ENCODE measurements around the gene RIPPLY3. TPM values are rescaled to one million over a fixed set of nuclear protein-coding genes. Genes with fewer than 3 reads are reported as not detected.

Gene RIPPLY3
- total and polyA plus RNA-seq, 2 experiments from 2014 or later: 2.5 to 2.8 TPM

DNA sequence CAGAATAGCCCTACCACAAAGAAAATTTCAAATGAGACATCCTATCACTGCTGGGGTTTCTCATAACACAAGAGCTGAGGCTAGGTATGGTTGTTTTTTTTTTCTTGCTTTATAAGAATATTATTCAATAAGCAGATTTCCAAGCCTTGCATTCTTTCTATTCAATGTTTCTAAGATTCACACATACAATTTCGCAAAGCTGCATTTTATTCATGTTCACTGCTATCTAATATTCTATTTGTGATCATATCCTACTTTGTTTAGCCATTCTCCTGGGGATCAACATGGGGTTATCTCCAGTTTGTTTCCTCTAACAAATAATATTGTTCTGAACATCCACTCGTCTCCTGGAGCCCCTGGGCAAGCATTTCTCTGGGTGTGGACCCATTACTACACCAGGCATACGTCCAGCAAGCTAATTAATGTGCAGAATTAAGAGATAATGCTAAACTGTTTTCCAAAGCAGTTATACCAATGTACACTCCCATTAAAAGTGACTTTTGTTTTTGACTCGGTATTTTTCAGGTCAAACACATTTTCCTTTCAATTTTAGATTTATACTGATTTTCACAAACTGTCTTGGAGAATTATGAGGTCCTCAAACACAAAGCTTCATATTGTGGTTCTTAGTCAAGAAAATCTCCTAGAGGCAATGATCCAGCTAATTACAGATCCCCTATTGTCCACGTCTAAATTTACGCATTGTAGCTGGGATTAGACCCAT is 24.4 kb upstream of the RIPPLY3 start:
- no peaks in the 10 kb centered on the region; the same call in 2 of the 3 replicates for H3K36me3 Mint-ChIP-seq (ENCODE audit: low read depth)
- Histone ChIP-seq H3K4me2 (no peak overlapping the region), H4K20me1 (replicated peaks; ENCODE audit: insufficient read depth) (0 out of 2 replicates have a peak, but pooled peaks cover 3% of the 10 kb centered on the region), H3K9me2 (ENCODE audit: insufficient read depth) (no peaks in the 10 kb centered on the region), H2AFZ (no peak overlapping the region), H3K79me2 (replicated peaks; ENCODE audit: insufficient read depth) (no peaks in the 10 kb centered on the region), H3K4me3 (no peak overlapping the region), H3F3A (replicated peaks; ENCODE audit: low read depth) (0 out of 2 replicates have a peak, but pooled peaks cover 3% of the 10 kb centered on the region), H3K27ac (ENCODE audit: low read depth) (no peak overlapping the region), H3K27me3 (ENCODE audit: insufficient read depth) (peaks cover 29% of the 10 kb centered on the region), H3K4me1 (ENCODE audit: insufficient read depth) (peaks cover 6% of the 10 kb centered on the region; the same call in 1 of the 2 replicates), H3K36me3 (ENCODE audit: insufficient read depth) (no peaks in the 10 kb centered on the region)
- TF ChIP-seq, protein P1, sequence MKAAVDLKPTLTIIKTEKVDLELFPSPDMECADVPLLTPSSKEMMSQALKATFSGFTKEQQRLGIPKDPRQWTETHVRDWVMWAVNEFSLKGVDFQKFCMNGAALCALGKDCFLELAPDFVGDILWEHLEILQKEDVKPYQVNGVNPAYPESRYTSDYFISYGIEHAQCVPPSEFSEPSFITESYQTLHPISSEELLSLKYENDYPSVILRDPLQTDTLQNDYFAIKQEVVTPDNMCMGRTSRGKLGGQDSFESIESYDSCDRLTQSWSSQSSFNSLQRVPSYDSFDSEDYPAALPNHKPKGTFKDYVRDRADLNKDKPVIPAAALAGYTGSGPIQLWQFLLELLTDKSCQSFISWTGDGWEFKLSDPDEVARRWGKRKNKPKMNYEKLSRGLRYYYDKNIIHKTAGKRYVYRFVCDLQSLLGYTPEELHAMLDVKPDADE (IDR thresholded peaks at IDR 0.05): no peak
- TF ChIP-seq, protein P2, sequence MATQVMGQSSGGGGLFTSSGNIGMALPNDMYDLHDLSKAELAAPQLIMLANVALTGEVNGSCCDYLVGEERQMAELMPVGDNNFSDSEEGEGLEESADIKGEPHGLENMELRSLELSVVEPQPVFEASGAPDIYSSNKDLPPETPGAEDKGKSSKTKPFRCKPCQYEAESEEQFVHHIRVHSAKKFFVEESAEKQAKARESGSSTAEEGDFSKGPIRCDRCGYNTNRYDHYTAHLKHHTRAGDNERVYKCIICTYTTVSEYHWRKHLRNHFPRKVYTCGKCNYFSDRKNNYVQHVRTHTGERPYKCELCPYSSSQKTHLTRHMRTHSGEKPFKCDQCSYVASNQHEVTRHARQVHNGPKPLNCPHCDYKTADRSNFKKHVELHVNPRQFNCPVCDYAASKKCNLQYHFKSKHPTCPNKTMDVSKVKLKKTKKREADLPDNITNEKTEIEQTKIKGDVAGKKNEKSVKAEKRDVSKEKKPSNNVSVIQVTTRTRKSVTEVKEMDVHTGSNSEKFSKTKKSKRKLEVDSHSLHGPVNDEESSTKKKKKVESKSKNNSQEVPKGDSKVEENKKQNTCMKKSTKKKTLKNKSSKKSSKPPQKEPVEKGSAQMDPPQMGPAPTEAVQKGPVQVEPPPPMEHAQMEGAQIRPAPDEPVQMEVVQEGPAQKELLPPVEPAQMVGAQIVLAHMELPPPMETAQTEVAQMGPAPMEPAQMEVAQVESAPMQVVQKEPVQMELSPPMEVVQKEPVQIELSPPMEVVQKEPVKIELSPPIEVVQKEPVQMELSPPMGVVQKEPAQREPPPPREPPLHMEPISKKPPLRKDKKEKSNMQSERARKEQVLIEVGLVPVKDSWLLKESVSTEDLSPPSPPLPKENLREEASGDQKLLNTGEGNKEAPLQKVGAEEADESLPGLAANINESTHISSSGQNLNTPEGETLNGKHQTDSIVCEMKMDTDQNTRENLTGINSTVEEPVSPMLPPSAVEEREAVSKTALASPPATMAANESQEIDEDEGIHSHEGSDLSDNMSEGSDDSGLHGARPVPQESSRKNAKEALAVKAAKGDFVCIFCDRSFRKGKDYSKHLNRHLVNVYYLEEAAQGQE (IDR thresholded peaks at IDR 0.05; ENCODE audit: unreplicated experiment): no peak
- no peak for TF ChIP-seq ZNF331 (CRISPR knock-in tag; IDR thresholded peaks at IDR 0.05; ENCODE audit: low read depth)
- TF ChIP-seq ZNF114 (CRISPR knock-in tag; IDR thresholded peaks at IDR 0.05): no peak
- no peak for TF ChIP-seq EZH2phosphoT487 (IDR thresholded peaks at IDR 0.05; ENCODE audit: unreplicated experiment)
- TF ChIP-seq EZH2 (IDR thresholded peaks at IDR 0.05; ENCODE audit: low read depth, unreplicated experiment): no peak
- TF ChIP-seq, protein P3, sequence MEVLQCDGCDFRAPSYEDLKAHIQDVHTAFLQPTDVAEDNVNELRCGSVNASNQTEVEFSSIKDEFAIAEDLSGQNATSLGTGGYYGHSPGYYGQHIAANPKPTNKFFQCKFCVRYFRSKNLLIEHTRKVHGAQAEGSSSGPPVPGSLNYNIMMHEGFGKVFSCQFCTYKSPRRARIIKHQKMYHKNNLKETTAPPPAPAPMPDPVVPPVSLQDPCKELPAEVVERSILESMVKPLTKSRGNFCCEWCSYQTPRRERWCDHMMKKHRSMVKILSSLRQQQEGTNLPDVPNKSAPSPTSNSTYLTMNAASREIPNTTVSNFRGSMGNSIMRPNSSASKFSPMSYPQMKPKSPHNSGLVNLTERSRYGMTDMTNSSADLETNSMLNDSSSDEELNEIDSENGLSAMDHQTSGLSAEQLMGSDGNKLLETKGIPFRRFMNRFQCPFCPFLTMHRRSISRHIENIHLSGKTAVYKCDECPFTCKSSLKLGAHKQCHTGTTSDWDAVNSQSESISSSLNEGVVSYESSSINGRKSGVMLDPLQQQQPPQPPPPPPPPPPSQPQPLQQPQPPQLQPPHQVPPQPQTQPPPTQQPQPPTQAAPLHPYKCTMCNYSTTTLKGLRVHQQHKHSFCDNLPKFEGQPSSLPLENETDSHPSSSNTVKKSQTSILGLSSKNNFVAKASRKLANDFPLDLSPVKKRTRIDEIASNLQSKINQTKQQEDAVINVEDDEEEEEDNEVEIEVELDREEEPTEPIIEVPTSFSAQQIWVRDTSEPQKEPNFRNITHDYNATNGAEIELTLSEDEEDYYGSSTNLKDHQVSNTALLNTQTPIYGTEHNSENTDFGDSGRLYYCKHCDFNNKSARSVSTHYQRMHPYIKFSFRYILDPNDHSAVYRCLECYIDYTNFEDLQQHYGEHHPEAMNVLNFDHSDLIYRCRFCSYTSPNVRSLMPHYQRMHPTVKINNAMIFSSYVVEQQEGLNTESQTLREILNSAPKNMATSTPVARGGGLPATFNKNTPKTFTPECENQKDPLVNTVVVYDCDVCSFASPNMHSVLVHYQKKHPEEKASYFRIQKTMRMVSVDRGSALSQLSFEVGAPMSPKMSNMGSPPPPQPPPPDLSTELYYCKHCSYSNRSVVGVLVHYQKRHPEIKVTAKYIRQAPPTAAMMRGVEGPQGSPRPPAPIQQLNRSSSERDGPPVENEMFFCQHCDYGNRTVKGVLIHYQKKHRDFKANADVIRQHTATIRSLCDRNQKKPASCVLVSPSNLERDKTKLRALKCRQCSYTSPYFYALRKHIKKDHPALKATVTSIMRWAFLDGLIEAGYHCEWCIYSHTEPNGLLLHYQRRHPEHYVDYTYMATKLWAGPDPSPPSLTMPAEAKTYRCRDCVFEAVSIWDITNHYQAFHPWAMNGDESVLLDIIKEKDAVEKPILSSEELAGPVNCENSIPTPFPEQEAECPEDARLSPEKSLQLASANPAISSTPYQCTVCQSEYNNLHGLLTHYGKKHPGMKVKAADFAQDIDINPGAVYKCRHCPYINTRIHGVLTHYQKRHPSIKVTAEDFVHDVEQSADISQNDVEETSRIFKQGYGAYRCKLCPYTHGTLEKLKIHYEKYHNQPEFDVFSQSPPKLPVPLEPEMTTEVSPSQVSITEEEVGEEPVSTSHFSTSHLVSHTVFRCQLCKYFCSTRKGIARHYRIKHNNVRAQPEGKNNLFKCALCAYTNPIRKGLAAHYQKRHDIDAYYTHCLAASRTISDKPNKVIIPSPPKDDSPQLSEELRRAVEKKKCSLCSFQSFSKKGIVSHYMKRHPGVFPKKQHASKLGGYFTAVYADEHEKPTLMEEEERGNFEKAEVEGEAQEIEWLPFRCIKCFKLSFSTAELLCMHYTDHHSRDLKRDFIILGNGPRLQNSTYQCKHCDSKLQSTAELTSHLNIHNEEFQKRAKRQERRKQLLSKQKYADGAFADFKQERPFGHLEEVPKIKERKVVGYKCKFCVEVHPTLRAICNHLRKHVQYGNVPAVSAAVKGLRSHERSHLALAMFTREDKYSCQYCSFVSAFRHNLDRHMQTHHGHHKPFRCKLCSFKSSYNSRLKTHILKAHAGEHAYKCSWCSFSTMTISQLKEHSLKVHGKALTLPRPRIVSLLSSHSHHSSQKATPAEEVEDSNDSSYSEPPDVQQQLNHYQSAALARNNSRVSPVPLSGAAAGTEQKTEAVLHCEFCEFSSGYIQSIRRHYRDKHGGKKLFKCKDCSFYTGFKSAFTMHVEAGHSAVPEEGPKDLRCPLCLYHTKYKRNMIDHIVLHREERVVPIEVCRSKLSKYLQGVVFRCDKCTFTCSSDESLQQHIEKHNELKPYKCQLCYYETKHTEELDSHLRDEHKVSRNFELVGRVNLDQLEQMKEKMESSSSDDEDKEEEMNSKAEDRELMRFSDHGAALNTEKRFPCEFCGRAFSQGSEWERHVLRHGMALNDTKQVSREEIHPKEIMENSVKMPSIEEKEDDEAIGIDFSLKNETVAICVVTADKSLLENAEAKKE (CRISPR knock-in tag; IDR thresholded peaks at IDR 0.05): no peak
- TF ChIP-seq JUNB (IDR thresholded peaks at IDR 0.05; ENCODE audit: unreplicated experiment): no peak
- H3K4me1 Mint-ChIP-seq: peaks cover 10% of the 10 kb centered on the region; the same call in 2 of the 3 replicates
- ATAC-seq (no peak), DNase-seq (ENCODE audit: low spot score) (no peak)
- peaks cover 23% of the 10 kb centered on the region for H3K27me3 Mint-ChIP-seq (ENCODE audit: insufficient read depth, low read depth, poor library complexity)
- no peak overlapping the region for H3K27ac Mint-ChIP-seq
- no peak overlapping the region for H3K4me3 Mint-ChIP-seq
- no peaks in the 10 kb centered on the region; the same call in 2 of the 3 replicates for H3K9me3 Mint-ChIP-seq

Measured in GM23338 (cell line).